Neural cell (in vitro differentiated cells): Measurements from ENCODE around the gene PSORS1C2. TPM values are rescaled to one million over a fixed set of nuclear protein-coding genes. Genes with fewer than 3 reads are reported as not detected.

Experiments
- H2AFZ ChIP-seq: fragments of 200-600, 300-800 bp; sonication (generic), shearing (Covaris generic); 2 replicates; pipeline ENCODE4 v1.6.0; 2014; ENCODE audit warnings: low read depth, mild to moderate bottlenecking, antibody characterized with exemption, low read length, moderate library complexity
- H3F3A ChIP-seq: fragments of 200-600 bp; shearing (Covaris generic); 2 replicates; pipeline ENCODE4 v1.6.1; 2016; ENCODE audit warnings: mild to moderate bottlenecking, moderate library complexity, mixed read lengths, antibody characterized with exemption, low read length; ENCODE audit not compliant: insufficient read depth, poor library complexity, severe bottlenecking
- H3K27ac ChIP-seq: fragments of 200-600, 300-800 bp; sonication (generic), shearing (Covaris generic); 2 replicates; pipeline ENCODE4 v1.5.1; 2014; ENCODE audit warnings: mild to moderate bottlenecking, low read length, moderate library complexity
- H3K27me3 ChIP-seq: fragments of 300-800, 200-600 bp; sonication (generic), shearing (Covaris generic); 2 replicates; pipeline ENCODE4 v1.6.0; 2014; ENCODE audit warnings: mild to moderate bottlenecking, low read depth, low read length, moderate library complexity; ENCODE audit not compliant: insufficient read depth
- H3K36me3 ChIP-seq: fragments of 300-800, 200-600 bp; sonication (generic), shearing (Covaris generic); 2 replicates; pipeline ENCODE4 v1.5.1; 2014; ENCODE audit warnings: mild to moderate bottlenecking, antibody characterized with exemption, low read length, moderate library complexity; ENCODE audit not compliant: insufficient read depth
- H3K4me2 ChIP-seq: fragments of 300-800, 200-600 bp; sonication (generic), shearing (Covaris generic); 2 replicates; pipeline ENCODE4 v1.6.0; 2014; ENCODE audit warnings: mild to moderate bottlenecking, low read length
- H3K4me3 ChIP-seq: fragments of 300-800, 200-600 bp; sonication (generic), shearing (Covaris generic); 2 replicates; pipeline ENCODE4 v1.5.1; 2014; ENCODE audit warnings: mild to moderate bottlenecking, low read length, moderate library complexity
- H3K79me2 ChIP-seq: fragments of 200-600 bp; shearing (Covaris generic); replicated peaks from 2 replicates; pipeline ENCODE4 v1.6.0; 2014; ENCODE audit warnings: mild to moderate bottlenecking, low read length, moderate library complexity; ENCODE audit not compliant: insufficient read depth
- H3K9ac ChIP-seq: fragments of 300-800, 200-600 bp; sonication (generic), shearing (Covaris generic); 2 replicates; pipeline ENCODE4 v1.6.1; 2016; ENCODE audit warnings: mild to moderate bottlenecking, low read length, mixed read lengths
- H3K9me2 ChIP-seq: fragments of 200-600 bp; shearing (Covaris generic); 2 replicates; pipeline ENCODE4 v1.6.1; 2016; ENCODE audit warnings: mild to moderate bottlenecking, low read length, mixed read lengths; ENCODE audit not compliant: insufficient read depth
- H3K9me3 ChIP-seq: fragments of 200-600, 300-800 bp; sonication (generic), shearing (Covaris generic); 2 replicates; pipeline ENCODE4 v1.6.1; 2016; ENCODE audit warnings: mild to moderate bottlenecking, mixed run types, low read length, moderate library complexity, mixed read lengths
- H4K20me1 ChIP-seq: fragments of 200-600 bp; shearing (Covaris generic); 2 replicates; pipeline ENCODE4 v1.6.1; 2016; ENCODE audit warnings: mild to moderate bottlenecking, mixed run types; ENCODE audit not compliant: insufficient read depth
- CTCF ChIP-seq: fragments of 450-650 bp; IDR thresholded peaks from 2 replicates; pipeline ENCODE4 v1.5.1; 2014; ENCODE audit warnings: antibody characterized with exemption, mild to moderate bottlenecking, moderate library complexity; ENCODE audit not compliant: poor library complexity, severe bottlenecking
- EP300 ChIP-seq: fragments of 450-650 bp; conservative IDR thresholded peaks from 2 replicates; pipeline ENCODE4 v1.6.1; 2014; ENCODE audit warnings: antibody characterized with exemption, mild to moderate bottlenecking, moderate library complexity; ENCODE audit not compliant: poor library complexity, severe bottlenecking
- EZH2 ChIP-seq: fragments of 200-600, 300-800 bp; shearing (Covaris generic), sonication (generic); IDR thresholded peaks from 2 replicates; pipeline ENCODE4 v1.6.1; 2014; ENCODE audit warnings: antibody characterized with exemption, low read length, borderline replicate concordance, mild to moderate bottlenecking; ENCODE audit not compliant: insufficient read depth, poor library complexity, severe bottlenecking
- MXI1 ChIP-seq: fragments of 450-650 bp; conservative IDR thresholded peaks from 2 replicates; pipeline ENCODE4 v1.6.1; 2014; ENCODE audit warnings: antibody characterized with exemption, mild to moderate bottlenecking; ENCODE audit not compliant: poor library complexity, severe bottlenecking
- POLR2AphosphoS5 ChIP-seq: IDR thresholded peaks from 2 replicates; pipeline ENCODE4 v1.6.1; 2012
- RAD21 ChIP-seq: fragments of 450-650 bp; conservative IDR thresholded peaks from 2 replicates; pipeline ENCODE4 v1.6.1; 2014; ENCODE audit warnings: antibody characterized with exemption, mild to moderate bottlenecking, moderate library complexity
- REST ChIP-seq: IDR thresholded peaks from 2 replicates; pipeline ENCODE4 v1.6.1; 2012; ENCODE audit warnings: borderline replicate concordance
- SMC3 ChIP-seq: fragments of 450-650 bp; conservative IDR thresholded peaks from 2 replicates; pipeline ENCODE4 v1.6.1; 2014; ENCODE audit warnings: antibody characterized with exemption, mild to moderate bottlenecking, moderate library complexity; ENCODE audit not compliant: poor library complexity
- TAF1 ChIP-seq: IDR thresholded peaks from 2 replicates; pipeline ENCODE4 v1.6.1; 2012; ENCODE audit warnings: low read depth
- polyA plus RNA-seq: library from polyadenylated mRNA; depleted of rRNA; stranded (reverse); fragments of >200 nt; gene quantifications from 2 replicates; pipeline ENCODE4 v1.2.3, GENCODE V29; 2014

The PSORS1C2 gene
- polyA plus RNA-seq, 1 donor from 2014 or later = not detected

- Histone ChIP-seq H3K9me2 (no peaks in the 10 kb centered on the region), H3K27ac (no peak overlapping the region), H3K4me3 (no peak overlapping the region), H4K20me1 (no peaks in the 10 kb centered on the region), H2AFZ (no peak overlapping the region), H3K36me3 (no peaks in the 10 kb centered on the region), H3K4me2 (no peak overlapping the region), H3K9me3 (no peaks in the 10 kb centered on the region), H3K27me3 (peaks cover under 1% of the 10 kb centered on the region), H3F3A (no peaks in the 10 kb centered on the region), H3K9ac (no peak overlapping the region), H3K79me2 (no peaks in the 10 kb centered on the region)
- TF ChIP-seq CTCF (no peak), RAD21 (no peak), EP300 (no peak), MXI1 (no peak), TAF1 (no peak), SMC3 (no peak)
These were observed 25.1 kb upstream of the PSORS1C2 start for GRCh38 chr6:31163922-31164321.

GRCh38 chr6:31162463-31163165, 23.7 kb upstream of the PSORS1C2 start:
- Histone ChIP-seq H3K27ac (no peak overlapping the region), H3K9me2 (no peaks in the 10 kb centered on the region), H3K4me3 (no peak overlapping the region), H4K20me1 (no peaks in the 10 kb centered on the region), H3K27me3 (peaks cover 6% of the 10 kb centered on the region), H3F3A (no peaks in the 10 kb centered on the region), H3K9me3 (no peaks in the 10 kb centered on the region), H3K79me2 (no peaks in the 10 kb centered on the region), H3K4me2 (no peak overlapping the region), H3K36me3 (no peaks in the 10 kb centered on the region), H3K9ac (no peak overlapping the region), H2AFZ (no peak overlapping the region)
- TF ChIP-seq EZH2 = no peak
- no peak for TF ChIP-seq EP300
- no peak for TF ChIP-seq SMC3
- TF ChIP-seq RAD21 = no peak
- no peak for TF ChIP-seq CTCF
- TF ChIP-seq REST = no peak
- TF ChIP-seq MXI1 = no peak
- no peak for TF ChIP-seq POLR2AphosphoS5
- no peak for TF ChIP-seq TAF1
